GM12891 (cell line): ENCODE data around the gene CXCR3.
"Not testable (repeated sequence)": the region's sequence is repeated elsewhere in the genome, so short reads cannot be mapped to it uniquely, and the experiment has no call there.

Experiments
- PAX5 ChIP-seq: IDR thresholded peaks from 2 replicates; pipeline ENCODE4 v1.6.1; 2011; ENCODE audit warnings: low read length, moderate library complexity, mild to moderate bottlenecking; ENCODE audit not compliant: insufficient read depth, severe bottlenecking
- POLR2A ChIP-seq: IDR thresholded peaks from 2 replicates; pipeline ENCODE4 v1.6.1; 2011; ENCODE audit warnings: low read depth, low read length, control low read depth
- POLR2AphosphoS5 ChIP-seq: IDR thresholded peaks from 2 replicates; pipeline ENCODE4 v1.6.1; 2011; ENCODE audit warnings: low read depth, low read length, control low read depth
- SPI1 ChIP-seq: IDR thresholded peaks from 2 replicates; pipeline ENCODE4 v1.6.1; 2011; ENCODE audit warnings: low read depth, low read length, control low read depth
- TAF1 ChIP-seq: IDR thresholded peaks from 2 replicates; pipeline ENCODE4 v1.6.1; 2011; ENCODE audit warnings: low read depth, low read length, control low read depth

DNA sequence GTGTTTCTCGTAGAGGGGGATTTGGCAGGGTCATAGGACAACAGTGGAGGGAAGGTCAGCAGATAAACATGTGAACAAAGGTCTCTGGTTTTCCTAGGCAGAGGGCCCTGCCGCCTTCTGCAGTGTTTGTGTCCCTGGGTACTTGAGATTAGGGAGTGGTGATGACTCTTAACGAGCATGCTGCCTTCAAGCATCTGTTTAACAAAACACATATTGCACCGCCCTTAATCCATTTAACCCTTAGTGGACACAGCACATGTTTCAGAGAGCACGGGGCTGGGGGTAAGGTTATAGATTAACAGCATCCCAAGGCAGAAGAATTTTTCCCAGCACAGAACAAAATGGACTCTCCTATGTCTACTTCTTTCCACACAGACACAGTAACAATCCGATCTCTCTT lies 26.1 kb upstream of the CXCR3 start:
- TF ChIP-seq POLR2AphosphoS5, SPI1, POLR2A, TAF1, PAX5: not testable (repeated sequence)
